Liver (tissue), 9 donors: ENCODE measurements around the gene EMX1. TPM values are rescaled to one million over a fixed set of nuclear protein-coding genes. Genes with fewer than 3 reads are reported as not detected.

Source experiments
- DNase-seq: peaks from one replicate; pipeline ENCODE4 v3.0.0-alpha.2; 2017; ENCODE audit warnings: low spot score
- H3K27ac ChIP-seq, 2 donors: one replicate each; pipeline ENCODE4 v1.7.0; 2013; ENCODE audit warnings: inconsistent platforms in 2 of 2, low read length in 2 of 2, control low read depth in 1 of 2, low read depth in 1 of 2, mild to moderate bottlenecking in 1 of 2
- H3K27me3 ChIP-seq, 4 donors: one replicate each; pipeline versions ENCODE4 v1.6.1 to v1.7.0; 2013; ENCODE audit warnings: low read length in 3 of 4, inconsistent platforms in 1 of 4, mild to moderate bottlenecking in 1 of 4, moderate library complexity in 1 of 4; ENCODE audit not compliant: control insufficient read depth in 4 of 4, insufficient read depth in 4 of 4
- H3K36me3 ChIP-seq, 4 donors: one replicate each; pipeline versions ENCODE4 v1.6.1 to v1.7.0; 2013; ENCODE audit warnings: low read length in 3 of 4, mild to moderate bottlenecking in 3 of 4, low read depth in 1 of 4, moderate library complexity in 1 of 4; ENCODE audit not compliant: control insufficient read depth in 4 of 4, insufficient read depth in 3 of 4
- H3K4me1 ChIP-seq, 4 donors: one replicate each; pipeline versions ENCODE4 v1.6.1 to v1.7.0; 2013; ENCODE audit warnings: low read length in 3 of 4, mild to moderate bottlenecking in 3 of 4, moderate library complexity in 1 of 4; ENCODE audit not compliant: control insufficient read depth in 4 of 4, insufficient read depth in 4 of 4
- H3K4me3 ChIP-seq, 3 donors: one replicate each; pipeline versions ENCODE4 v1.6.1 to v1.7.0; 2013; ENCODE audit warnings: low read length in 3 of 3, control low read depth in 1 of 3, low read depth in 1 of 3, mild to moderate bottlenecking in 1 of 3
- H3K9ac ChIP-seq, 2 donors: one replicate each; pipeline ENCODE4 v1.7.0; 2013; ENCODE audit warnings: low read length in 2 of 2, mild to moderate bottlenecking in 2 of 2, moderate library complexity in 2 of 2, control low read depth in 1 of 2, low read depth in 1 of 2
- H3K9me3 ChIP-seq, 4 donors: one replicate each; pipeline versions ENCODE4 v1.6.1 to v1.7.0; 2013; ENCODE audit warnings: low read length in 3 of 4; ENCODE audit not compliant: control insufficient read depth in 4 of 4
- EGR1 ChIP-seq, 2 donors: IDR thresholded peaks; 2 replicates each; pipeline ENCODE4 v1.6.1; 2016 to 2018; ENCODE audit warnings: antibody characterized with exemption in 2 of 2, low read depth in 2 of 2
- FOXA1 ChIP-seq: IDR thresholded peaks from 2 replicates; pipeline ENCODE4 v1.6.1; 2016; ENCODE audit warnings: antibody characterized with exemption
- FOXA2 ChIP-seq: IDR thresholded peaks from 2 replicates; pipeline ENCODE4 v1.6.1; 2016; ENCODE audit warnings: antibody characterized with exemption
- GABPA ChIP-seq, 2 donors: IDR thresholded peaks in 1 of 2; conservative IDR thresholded peaks in 1 of 2; 2 replicates each; pipeline ENCODE4 v1.6.1; 2016; ENCODE audit warnings: antibody characterized with exemption in 2 of 2, mild to moderate bottlenecking in 1 of 2, moderate library complexity in 1 of 2
- HNF4A ChIP-seq, 2 donors: conservative IDR thresholded peaks; 2 replicates each; pipeline ENCODE4 v1.6.1; 2016; ENCODE audit warnings: antibody characterized with exemption in 2 of 2, mild to moderate bottlenecking in 2 of 2
- HNF4G ChIP-seq: IDR thresholded peaks from 2 replicates; pipeline ENCODE4 v1.6.1; 2016; ENCODE audit warnings: antibody characterized with exemption
- JUND ChIP-seq, 2 donors: IDR thresholded peaks; 2 replicates each; pipeline ENCODE4 v1.6.1; 2016; ENCODE audit warnings: antibody characterized with exemption in 2 of 2
- MAX ChIP-seq: IDR thresholded peaks from 2 replicates; pipeline ENCODE4 v1.6.1; 2016; ENCODE audit warnings: antibody characterized with exemption
- NR2F2 ChIP-seq: IDR thresholded peaks from 2 replicates; pipeline ENCODE4 v1.6.1; 2016; ENCODE audit warnings: antibody characterized with exemption
- RAD21 ChIP-seq, 2 donors: IDR thresholded peaks; 2 replicates each; pipeline ENCODE4 v1.6.1; 2016; ENCODE audit warnings: antibody characterized with exemption in 2 of 2, mild to moderate bottlenecking in 2 of 2
- REST ChIP-seq: IDR thresholded peaks from 2 replicates; pipeline ENCODE4 v1.6.1; 2016; ENCODE audit warnings: antibody characterized with exemption, mild to moderate bottlenecking
- RXRA ChIP-seq, 2 donors: IDR thresholded peaks; 2 replicates each; pipeline ENCODE4 v1.6.1; 2017 to 2018; ENCODE audit warnings: antibody characterized with exemption in 2 of 2, mild to moderate bottlenecking in 1 of 2
- SP1 ChIP-seq: IDR thresholded peaks from 2 replicates; pipeline ENCODE4 v1.6.1; 2018; ENCODE audit warnings: antibody characterized with exemption, mild to moderate bottlenecking
- TAF1 ChIP-seq: conservative IDR thresholded peaks from 2 replicates; pipeline ENCODE4 v1.6.1; 2016; ENCODE audit warnings: antibody characterized with exemption, mild to moderate bottlenecking
- YY1 ChIP-seq: IDR thresholded peaks from 2 replicates; pipeline ENCODE4 v1.6.1; 2016; ENCODE audit warnings: antibody characterized with exemption, mild to moderate bottlenecking
- WGBS: extraction: QIAGEN DNeasy Blood & Tissue Kit; methylation state at CpG from one replicate; pipeline ENCODE4 v1.1.7; 2013; 5-methylcytosine and 5-hydroxymethylcytosine counted together
- polyA plus RNA-seq, 2 donors: library from polyadenylated mRNA; stranded (reverse) in 1 of 2; unstranded in 1 of 2; fragments of 200-250 nt in 1 of 2; fragments of >200 nt in 1 of 2; fragmentation: Nextera tagmentation in 1 of 2; extraction: Ambion mirVana in 1 of 2; gene quantifications; one replicate each; pipeline versions ENCODE4 v1.2.1 to v1.2.3, GENCODE V29; 2013 to 2015
- total RNA-seq, 2 donors: library from RNA; depleted of rRNA; stranded (reverse); fragments of >200 nt; gene quantifications; one replicate each; pipeline ENCODE4 v1.2.3, GENCODE V29; 2014
- TF ChIP-seq, protein P1 (sequence below): IDR thresholded peaks from 2 replicates; pipeline ENCODE4 v1.6.1; 2016; ENCODE audit warnings: antibody characterized with exemption
- TF ChIP-seq, protein P2 (sequence below): IDR thresholded peaks from 2 replicates; pipeline ENCODE4 v1.6.1; 2016; ENCODE audit warnings: antibody characterized with exemption
- TF ChIP-seq, protein P3 (sequence below): fragments of 150-350 bp; IDR thresholded peaks from 2 replicates; pipeline ENCODE4 v1.5.1; 2017; ENCODE audit warnings: improper control_type of control experiment, low read depth, low read length; ENCODE audit not compliant: missing input control
- donor health status: healthy.
- donor health status: healthy.
- donor health status: healthy.
- donor health status: healthy.
- donor health status: healthy.

Gene EMX1
- total and polyA plus RNA-seq, 4 donors = 0.06 to 0.18 (median 0.08) TPM; not detected in 1

DNA sequence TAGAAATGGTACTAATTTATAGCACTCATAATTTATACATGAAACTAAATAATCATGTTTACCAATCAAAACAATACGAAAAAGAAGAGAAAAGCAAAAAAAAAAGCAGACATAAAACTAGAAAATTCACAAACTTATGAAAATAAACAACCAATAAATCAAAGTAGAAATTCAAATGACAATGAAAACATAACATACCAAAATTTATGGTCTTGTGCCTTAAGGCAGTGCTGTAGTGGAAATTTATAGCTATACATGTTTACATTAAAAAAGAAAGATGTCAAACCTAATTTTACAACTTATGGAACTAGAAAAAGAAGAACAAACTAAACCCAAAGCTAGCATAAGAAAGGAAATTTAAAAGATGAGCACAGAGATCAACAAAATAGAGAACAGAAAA lies 46.3 kb upstream of the EMX1 start:
- Histone ChIP-seq H3K9me3 (peaks cover 0 to 4% (median under 1%) of the 10 kb centered on the region in 4 donors), H3K4me1 (no peaks in the 10 kb centered on the region), H3K9ac (no peak overlapping the region), H3K36me3 (no peaks in the 10 kb centered on the region), H3K27me3 (peaks cover 0 to 3% (median 0%) of the 10 kb centered on the region in 4 donors), H3K4me3 (no peak overlapping the region), H3K27ac (no peak overlapping the region)
- DNase-seq = no peak
- 58% methylated on average over 1 of the region's 1 CpG for WGBS
- TF ChIP-seq EGR1 (IDR thresholded peaks at IDR 0.05; ENCODE audit: low read depth in 2 of 2) = no peak
- no peak for TF ChIP-seq FOXA1
- TF ChIP-seq SP1 = no peak
- TF ChIP-seq NR2F2 = no peak
- TF ChIP-seq, protein P1, sequence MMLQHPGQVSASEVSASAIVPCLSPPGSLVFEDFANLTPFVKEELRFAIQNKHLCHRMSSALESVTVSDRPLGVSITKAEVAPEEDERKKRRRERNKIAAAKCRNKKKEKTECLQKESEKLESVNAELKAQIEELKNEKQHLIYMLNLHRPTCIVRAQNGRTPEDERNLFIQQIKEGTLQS = no peak
- TF ChIP-seq YY1 = no peak
- TF ChIP-seq, protein P2, sequence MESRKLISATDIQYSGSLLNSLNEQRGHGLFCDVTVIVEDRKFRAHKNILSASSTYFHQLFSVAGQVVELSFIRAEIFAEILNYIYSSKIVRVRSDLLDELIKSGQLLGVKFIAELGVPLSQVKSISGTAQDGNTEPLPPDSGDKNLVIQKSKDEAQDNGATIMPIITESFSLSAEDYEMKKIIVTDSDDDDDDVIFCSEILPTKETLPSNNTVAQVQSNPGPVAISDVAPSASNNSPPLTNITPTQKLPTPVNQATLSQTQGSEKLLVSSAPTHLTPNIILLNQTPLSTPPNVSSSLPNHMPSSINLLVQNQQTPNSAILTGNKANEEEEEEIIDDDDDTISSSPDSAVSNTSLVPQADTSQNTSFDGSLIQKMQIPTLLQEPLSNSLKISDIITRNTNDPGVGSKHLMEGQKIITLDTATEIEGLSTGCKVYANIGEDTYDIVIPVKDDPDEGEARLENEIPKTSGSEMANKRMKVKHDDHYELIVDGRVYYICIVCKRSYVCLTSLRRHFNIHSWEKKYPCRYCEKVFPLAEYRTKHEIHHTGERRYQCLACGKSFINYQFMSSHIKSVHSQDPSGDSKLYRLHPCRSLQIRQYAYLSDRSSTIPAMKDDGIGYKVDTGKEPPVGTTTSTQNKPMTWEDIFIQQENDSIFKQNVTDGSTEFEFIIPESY = no peak
- no peak for TF ChIP-seq FOXA2
- TF ChIP-seq JUND (IDR thresholded peaks at IDR 0.05) = no peak
- no peak for TF ChIP-seq HNF4G
- TF ChIP-seq TAF1 = no peak
- TF ChIP-seq REST = no peak
- TF ChIP-seq, protein P3, sequence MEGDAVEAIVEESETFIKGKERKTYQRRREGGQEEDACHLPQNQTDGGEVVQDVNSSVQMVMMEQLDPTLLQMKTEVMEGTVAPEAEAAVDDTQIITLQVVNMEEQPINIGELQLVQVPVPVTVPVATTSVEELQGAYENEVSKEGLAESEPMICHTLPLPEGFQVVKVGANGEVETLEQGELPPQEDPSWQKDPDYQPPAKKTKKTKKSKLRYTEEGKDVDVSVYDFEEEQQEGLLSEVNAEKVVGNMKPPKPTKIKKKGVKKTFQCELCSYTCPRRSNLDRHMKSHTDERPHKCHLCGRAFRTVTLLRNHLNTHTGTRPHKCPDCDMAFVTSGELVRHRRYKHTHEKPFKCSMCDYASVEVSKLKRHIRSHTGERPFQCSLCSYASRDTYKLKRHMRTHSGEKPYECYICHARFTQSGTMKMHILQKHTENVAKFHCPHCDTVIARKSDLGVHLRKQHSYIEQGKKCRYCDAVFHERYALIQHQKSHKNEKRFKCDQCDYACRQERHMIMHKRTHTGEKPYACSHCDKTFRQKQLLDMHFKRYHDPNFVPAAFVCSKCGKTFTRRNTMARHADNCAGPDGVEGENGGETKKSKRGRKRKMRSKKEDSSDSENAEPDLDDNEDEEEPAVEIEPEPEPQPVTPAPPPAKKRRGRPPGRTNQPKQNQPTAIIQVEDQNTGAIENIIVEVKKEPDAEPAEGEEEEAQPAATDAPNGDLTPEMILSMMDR = no peak
- TF ChIP-seq RAD21 (IDR thresholded peaks at IDR 0.05) = no peak
- TF ChIP-seq RXRA (IDR thresholded peaks at IDR 0.05) = no peak
- no peak for TF ChIP-seq GABPA (IDR thresholded peaks at IDR 0.05 in 1 of 2, conservative IDR thresholded peaks at IDR 0.05 in 1 of 2)
- TF ChIP-seq HNF4A (conservative IDR thresholded peaks at IDR 0.05) = no peak
- no peak for TF ChIP-seq MAX
